Activated naive CD4-positive, alpha-beta T cell treated with anti-CD3 and anti-CD28 coated beads, Interleukin-2, amount 10 ng/mL, durations not matched to agents 7 days and 5 days (primary cell): ENCODE results near the gene HELZ.
"Not testable (repeated sequence)": the region's sequence is repeated elsewhere in the genome, so short reads cannot be mapped to it uniquely, and the experiment has no call there.

Source experiments
- CTCF ChIA-PET: fragments of 350-600 bp; sonication (Branson Sonifier 250); formaldehyde crosslinking; loops from one replicate; lab custom pipeline; 2021; ENCODE audit warnings: antibody characterized with exemption; lab: Charles Lee
- DNase-seq: peaks from one replicate; pipeline ENCODE4 v3.0.0-alpha.2; 2020
- H3K27ac Mint-ChIP-seq: one replicate; pipeline ENCODE4 v1.8.0; 2021; ENCODE audit warnings: mild to moderate bottlenecking, moderate library complexity, mixed read lengths
- H3K27me3 Mint-ChIP-seq: one replicate; pipeline ENCODE4 v1.8.0; 2021; ENCODE audit warnings: mild to moderate bottlenecking, mixed read lengths
- H3K36me3 Mint-ChIP-seq: one replicate; pipeline ENCODE4 v1.8.0; 2021; ENCODE audit warnings: mixed read lengths
- H3K4me1 Mint-ChIP-seq: one replicate; pipeline ENCODE4 v1.8.0; 2021; ENCODE audit warnings: mixed read lengths
- H3K4me3 Mint-ChIP-seq: one replicate; pipeline ENCODE4 v1.8.0; 2021; ENCODE audit warnings: mild to moderate bottlenecking, moderate library complexity, mixed read lengths
- H3K9me3 Mint-ChIP-seq: one replicate; pipeline ENCODE4 v1.8.0; 2021; ENCODE audit warnings: mixed read lengths

HELZ gene

DNA sequence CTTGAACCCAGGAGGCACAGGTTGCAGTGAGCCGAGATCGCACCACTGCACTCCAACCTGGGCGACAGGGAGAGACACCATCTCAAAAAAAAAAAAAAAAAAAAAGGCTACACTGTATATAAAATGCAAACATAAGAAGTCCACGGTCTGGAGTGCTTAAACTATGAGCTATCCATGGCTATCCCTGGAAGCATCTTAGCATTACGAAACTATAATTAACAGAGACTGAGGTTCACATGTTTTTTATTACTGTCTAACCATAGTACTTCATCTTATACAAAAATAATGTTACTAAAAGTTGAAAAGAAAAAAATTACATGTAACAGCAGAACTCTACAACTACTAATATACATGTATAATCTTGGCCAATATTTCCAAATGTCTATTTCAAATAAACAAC, 32.8 kb downstream of the HELZ start:
- Mint-ChIP-seq H3K36me3 (peaks cover 19% of the 10 kb centered on the region), H3K27ac (no peak overlapping the region), H3K4me3 (no peak overlapping the region), H3K27me3 (no peaks in the 10 kb centered on the region), H3K4me1 (peaks cover 10% of the 10 kb centered on the region), H3K9me3 (no peaks in the 10 kb centered on the region)
- CTCF ChIA-PET, result interaction anchor here (1.1 kb wide), 1 partner anchor 9 kb away, joined by 4 read pairs; no protein-coding TSS in a partner anchor
- no peak for DNase-seq

DNA sequence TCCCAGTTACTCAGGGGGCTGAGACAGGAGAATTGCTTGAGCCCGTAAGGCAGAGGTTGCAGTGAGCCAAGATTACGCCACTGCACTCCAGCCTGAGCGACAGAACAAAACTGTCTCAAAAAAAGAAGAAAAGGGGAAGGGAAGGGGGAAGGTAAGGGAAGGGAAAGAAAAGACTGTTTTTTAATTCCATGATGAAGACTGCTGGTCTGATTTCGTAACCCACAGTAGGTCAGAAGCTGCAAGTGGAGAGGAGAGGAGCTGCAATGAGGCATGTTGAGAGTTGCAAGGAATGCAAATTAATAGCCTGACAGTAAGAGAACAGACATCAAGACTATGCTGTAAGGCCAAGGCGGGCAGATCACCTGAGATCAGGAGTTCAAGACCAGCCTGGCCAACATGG, 33.3 kb downstream of the HELZ start:
- CTCF ChIA-PET, result no interaction called here
- Mint-ChIP-seq H3K36me3 (peaks cover 19% of the 10 kb centered on the region), H3K4me1 (peaks cover 10% of the 10 kb centered on the region), H3K27ac (no peak overlapping the region), H3K27me3 (no peaks in the 10 kb centered on the region), H3K4me3 (no peak overlapping the region), H3K9me3 (no peaks in the 10 kb centered on the region)
- DNase-seq, result no peak

DNA sequence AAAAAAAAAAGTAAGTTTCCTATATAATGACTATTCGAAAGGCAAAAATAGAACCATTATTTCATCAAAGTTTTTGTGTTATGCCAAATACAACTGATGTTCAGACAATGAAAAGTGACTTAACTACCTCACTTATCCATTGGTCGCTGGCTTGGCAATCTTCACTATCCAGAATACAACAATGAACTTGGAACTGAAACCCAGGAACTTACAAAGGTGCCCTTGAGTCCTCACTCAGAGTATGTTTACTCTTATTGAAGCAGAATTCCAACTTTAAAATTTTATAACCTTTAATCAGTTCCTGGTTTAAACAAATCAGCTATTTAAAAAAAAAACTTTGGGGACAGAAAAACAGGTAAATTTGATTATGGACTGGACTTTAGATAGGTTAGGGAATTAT, 34.1 kb downstream of the HELZ start:
- CTCF ChIA-PET, result no interaction called here
- DNase-seq, result no peak
- Mint-ChIP-seq H3K27me3 (no peaks in the 10 kb centered on the region), H3K4me3 (no peak overlapping the region), H3K36me3 (peaks cover 19% of the 10 kb centered on the region), H3K9me3 (no peaks in the 10 kb centered on the region), H3K27ac (no peak overlapping the region), H3K4me1 (peaks cover 10% of the 10 kb centered on the region)

DNA sequence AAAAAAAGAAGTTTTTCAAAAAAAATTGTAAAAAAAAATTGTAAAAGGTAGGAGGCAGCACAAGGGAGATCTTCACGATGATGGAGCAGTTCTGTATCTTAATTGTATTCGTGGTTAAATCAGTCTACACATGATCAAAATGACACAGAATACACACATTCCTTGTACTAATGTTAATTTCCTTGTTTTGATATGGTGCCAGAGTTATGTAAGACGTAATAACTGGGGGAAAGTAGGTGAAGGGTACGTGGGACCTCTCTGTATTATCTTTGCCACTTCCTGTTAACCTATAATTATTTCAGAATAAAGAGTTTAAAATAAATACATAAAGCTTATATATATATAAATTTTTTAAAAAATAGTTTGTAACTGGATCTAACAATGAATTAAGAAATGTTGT, 36.8 kb downstream of the HELZ start:
- no peak for DNase-seq
- Mint-ChIP-seq H3K27me3 (no peaks in the 10 kb centered on the region), H3K4me3 (no peak overlapping the region), H3K9me3 (no peaks in the 10 kb centered on the region), H3K4me1 (peaks cover 10% of the 10 kb centered on the region), H3K36me3 (peaks cover 16% of the 10 kb centered on the region), H3K27ac (no peak overlapping the region)
- CTCF ChIA-PET, result no interaction called here

DNA sequence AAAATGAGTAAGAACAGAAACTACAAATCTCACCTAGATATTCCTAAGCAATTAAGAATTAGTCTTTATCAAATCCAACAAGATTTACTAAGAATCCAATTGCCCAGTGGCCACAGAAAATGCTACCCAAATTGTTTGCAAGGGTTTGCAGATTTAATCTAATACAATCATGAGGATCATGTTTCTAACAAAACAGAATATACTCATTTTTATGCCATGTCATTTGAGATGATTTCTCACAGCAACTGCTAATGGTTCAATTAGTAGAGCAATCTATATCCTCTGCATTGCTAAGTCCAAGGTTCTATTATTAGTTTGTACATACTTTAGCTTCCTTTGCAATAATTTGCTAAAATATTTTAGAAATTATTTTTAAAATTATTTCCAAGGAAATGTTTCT, 41.2 kb downstream of the HELZ start:
- no peak overlapping the region for H3K27ac Mint-ChIP-seq
- H3K27me3 Mint-ChIP-seq, result no peaks in the 10 kb centered on the region
- H3K36me3 Mint-ChIP-seq, result peaks cover 31% of the 10 kb centered on the region
- CTCF ChIA-PET, result no interaction called here
- no peak overlapping the region for H3K4me3 Mint-ChIP-seq
- no peak for DNase-seq
- H3K4me1 Mint-ChIP-seq, result peaks cover 3% of the 10 kb centered on the region
- H3K9me3 Mint-ChIP-seq, result no peaks in the 10 kb centered on the region

DNA sequence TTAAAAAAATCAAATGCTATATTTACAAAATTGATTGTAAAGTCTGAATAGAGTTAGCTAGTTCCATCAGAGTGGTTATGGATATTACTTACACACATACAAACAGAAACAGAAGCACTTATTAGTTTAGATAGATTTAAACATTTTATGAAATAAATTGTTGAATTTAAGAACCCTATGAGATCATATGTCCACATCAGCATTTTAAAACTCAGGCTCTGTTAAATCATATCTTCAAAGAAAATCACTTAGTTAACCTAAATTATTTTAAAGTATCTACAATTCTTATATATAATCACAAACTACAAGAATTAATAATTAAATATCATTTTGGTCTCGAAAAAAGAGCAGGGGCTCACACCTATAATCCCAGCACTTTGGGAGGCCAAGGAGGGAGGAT, 42.5 kb downstream of the HELZ start:
- peaks cover 32% of the 10 kb centered on the region for H3K36me3 Mint-ChIP-seq
- H3K27ac Mint-ChIP-seq, result no peak overlapping the region
- no peaks in the 10 kb centered on the region for H3K27me3 Mint-ChIP-seq
- CTCF ChIA-PET, result interaction anchor here (0.9 to 1.4 kb wide), 2 partner anchors 9 to 18 kb away, joined by 3 read pairs; no protein-coding TSS in a partner anchor
- no peak for DNase-seq
- H3K4me1 Mint-ChIP-seq, result no peaks in the 10 kb centered on the region
- no peak overlapping the region for H3K4me3 Mint-ChIP-seq
- no peaks in the 10 kb centered on the region for H3K9me3 Mint-ChIP-seq

DNA sequence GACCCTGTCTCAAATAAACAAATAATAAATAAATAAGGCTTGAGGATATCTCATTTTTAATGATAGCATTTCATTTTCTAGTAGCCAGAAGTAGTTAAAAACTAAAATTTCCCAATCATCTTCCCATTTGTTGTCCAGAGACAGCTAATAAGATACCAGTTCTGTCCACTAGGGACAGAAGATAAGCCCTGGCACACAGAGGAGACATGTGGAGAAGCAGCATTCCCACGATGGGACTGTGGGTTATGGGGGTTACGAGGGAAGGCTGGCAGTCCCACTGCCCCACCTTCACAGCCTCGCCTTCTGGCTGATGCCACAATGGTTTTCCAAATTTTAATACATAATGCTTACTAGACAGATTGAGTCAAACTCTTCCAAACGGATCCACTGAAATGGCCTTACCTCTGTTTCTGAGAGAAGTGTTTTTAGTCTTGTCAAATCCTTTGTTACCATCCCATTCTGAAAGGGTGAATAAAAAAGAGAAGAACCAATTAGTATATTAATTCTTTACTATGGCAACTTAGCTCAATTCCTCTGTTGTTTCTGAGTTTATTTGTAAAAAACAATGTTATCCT, 44.2 kb downstream of the HELZ start:
- no peaks in the 10 kb centered on the region for H3K27me3 Mint-ChIP-seq
- no peaks in the 10 kb centered on the region for H3K9me3 Mint-ChIP-seq
- H3K36me3 Mint-ChIP-seq, result peaks cover 45% of the 10 kb centered on the region
- H3K4me3 Mint-ChIP-seq, result no peak overlapping the region
- no peak for DNase-seq
- H3K27ac Mint-ChIP-seq, result no peak overlapping the region
- H3K4me1 Mint-ChIP-seq, result peaks cover 3% of the 10 kb centered on the region
- CTCF ChIA-PET, result interaction anchor here (0.6 to 1.8 kb wide), 5 partner anchors 9 to 48 kb away, joined by 3 to 10 read pairs (median 3); no protein-coding TSS in a partner anchor

DNA sequence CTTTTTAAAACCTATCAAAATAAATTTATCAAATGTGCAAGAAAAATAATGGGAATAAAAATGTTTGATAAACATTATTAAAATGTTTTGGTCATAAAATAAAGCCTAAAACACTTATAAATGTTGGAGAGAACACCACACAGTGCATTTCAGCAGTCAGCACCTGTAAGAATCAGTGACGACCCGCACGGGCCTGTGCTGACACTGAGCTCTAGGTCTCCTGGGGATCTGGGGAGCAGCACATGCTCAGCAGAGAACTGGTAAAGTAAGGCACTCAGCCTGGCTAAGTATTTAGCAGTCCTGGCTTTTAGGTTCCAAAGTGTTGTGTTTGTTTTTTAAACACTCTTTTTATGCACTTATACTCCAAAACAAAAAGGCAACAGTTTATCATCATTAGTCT, 46.9 kb downstream of the HELZ start:
- Mint-ChIP-seq H3K4me3 (no peak overlapping the region), H3K27ac (no peak overlapping the region), H3K27me3 (no peaks in the 10 kb centered on the region), H3K9me3 (no peaks in the 10 kb centered on the region), H3K36me3 (peaks cover 52% of the 10 kb centered on the region), H3K4me1 (peaks cover 5% of the 10 kb centered on the region)
- CTCF ChIA-PET, result interaction anchor here (1.8 kb wide), 1 partner anchor 93 kb away, joined by 5 read pairs; no protein-coding TSS in a partner anchor
- no peak for DNase-seq

DNA sequence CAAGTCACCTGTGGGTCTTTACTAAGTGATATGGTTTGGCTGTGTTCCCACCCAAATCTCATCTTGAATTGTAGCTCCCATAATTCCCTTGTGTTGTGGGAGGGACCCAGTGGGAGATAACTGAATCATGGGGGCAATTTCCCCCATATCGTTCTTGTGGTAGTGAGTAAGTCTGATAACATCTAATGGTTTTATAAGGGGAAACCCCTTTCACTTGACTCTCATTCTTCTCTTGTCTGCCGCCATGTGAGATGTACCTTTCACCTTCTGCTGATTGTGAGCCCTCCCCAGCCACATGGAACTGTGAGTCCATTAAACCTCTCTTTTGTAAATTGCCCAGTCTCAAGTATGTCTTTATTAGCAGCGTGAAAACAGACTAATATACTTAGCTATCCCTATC, 48.0 kb downstream of the HELZ start:
- H3K27me3 Mint-ChIP-seq, H3K4me1 Mint-ChIP-seq, DNase-seq, H3K9me3 Mint-ChIP-seq, H3K4me3 Mint-ChIP-seq, CTCF ChIA-PET, H3K27ac Mint-ChIP-seq: not testable (repeated sequence)
- peaks cover 48% of the 10 kb centered on the region for H3K36me3 Mint-ChIP-seq

DNA sequence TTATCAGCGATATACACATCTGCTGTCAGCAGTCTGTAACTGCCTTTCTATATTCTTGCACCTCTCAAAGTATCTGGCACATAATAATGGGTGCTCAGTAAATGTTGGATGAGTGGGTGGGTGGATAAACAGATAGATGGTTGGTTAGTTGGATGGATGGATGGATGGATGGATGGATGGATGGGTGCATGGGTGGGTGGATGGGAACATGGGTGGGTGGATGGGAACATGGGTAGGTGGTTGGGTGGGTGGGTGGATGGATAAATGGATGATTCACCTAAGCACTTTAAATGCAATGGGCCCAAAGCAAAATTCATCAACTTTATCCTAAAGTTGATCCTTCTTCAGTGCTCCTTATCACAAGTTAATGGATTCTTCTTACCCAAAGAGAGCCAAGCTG, 48.6 kb downstream of the HELZ start:
- DNase-seq, result no peak
- no peaks in the 10 kb centered on the region for H3K9me3 Mint-ChIP-seq
- no peaks in the 10 kb centered on the region for H3K27me3 Mint-ChIP-seq
- no peak overlapping the region for H3K4me3 Mint-ChIP-seq
- CTCF ChIA-PET, result no interaction called here
- H3K36me3 Mint-ChIP-seq, result peaks cover 46% of the 10 kb centered on the region
- H3K4me1 Mint-ChIP-seq, result peaks cover 8% of the 10 kb centered on the region
- H3K27ac Mint-ChIP-seq, result no peak overlapping the region

DNA sequence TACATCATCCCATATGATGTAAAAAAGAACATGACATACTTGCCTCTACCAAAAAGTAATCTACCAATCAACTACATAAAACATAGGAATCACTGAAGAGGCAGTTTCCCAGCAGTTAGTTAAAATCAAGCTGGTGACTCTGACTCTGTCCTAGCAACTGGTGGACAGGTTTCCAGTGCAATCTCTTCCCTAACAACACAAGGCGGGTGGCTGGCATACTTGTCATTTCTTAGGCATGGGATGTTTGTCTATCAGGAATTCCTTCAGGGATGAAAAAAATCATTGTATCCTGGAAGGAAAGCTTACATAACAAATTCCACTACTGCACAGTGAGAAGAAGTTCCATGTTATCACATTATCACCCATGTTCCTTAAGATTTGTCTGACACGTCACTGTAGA, 50.9 kb downstream of the HELZ start:
- H3K4me3 Mint-ChIP-seq, result no peak overlapping the region
- peaks cover 38% of the 10 kb centered on the region for H3K36me3 Mint-ChIP-seq
- H3K27me3 Mint-ChIP-seq, result no peaks in the 10 kb centered on the region
- no peak for DNase-seq
- peaks cover 8% of the 10 kb centered on the region for H3K4me1 Mint-ChIP-seq
- no peak overlapping the region for H3K27ac Mint-ChIP-seq
- CTCF ChIA-PET, result interaction anchor here (1.2 kb wide), 1 partner anchor 8 kb away, joined by 3 read pairs; no protein-coding TSS in a partner anchor
- H3K9me3 Mint-ChIP-seq, result no peaks in the 10 kb centered on the region

DNA sequence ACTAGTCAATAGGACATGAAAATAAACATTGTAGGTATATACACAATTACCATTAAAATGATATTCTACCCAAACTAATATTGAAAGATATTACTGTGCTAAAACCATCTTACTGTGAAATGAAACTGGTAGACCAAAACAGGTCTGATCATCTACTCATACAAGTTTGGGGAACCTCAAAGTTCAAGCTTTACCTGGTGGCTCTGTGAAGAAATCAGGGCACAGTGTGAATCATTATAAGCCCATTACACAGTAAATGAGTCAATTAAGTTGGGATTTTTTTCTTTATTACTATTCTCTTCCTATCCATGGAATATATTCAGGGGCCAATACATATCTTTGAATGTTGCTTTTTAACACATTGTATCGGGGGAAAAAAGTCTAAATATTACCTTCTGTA, 57.1 kb downstream of the HELZ start:
- DNase-seq, result no peak
- H3K27ac Mint-ChIP-seq, result no peak overlapping the region
- no peak overlapping the region for H3K4me3 Mint-ChIP-seq
- peaks cover 3% of the 10 kb centered on the region for H3K4me1 Mint-ChIP-seq
- CTCF ChIA-PET, result interaction anchor here (2.2 kb wide), 1 partner anchor 13 kb away, joined by 6 read pairs; no protein-coding TSS in a partner anchor
- peaks cover 22% of the 10 kb centered on the region for H3K36me3 Mint-ChIP-seq
- H3K9me3 Mint-ChIP-seq, result no peaks in the 10 kb centered on the region
- no peaks in the 10 kb centered on the region for H3K27me3 Mint-ChIP-seq

DNA sequence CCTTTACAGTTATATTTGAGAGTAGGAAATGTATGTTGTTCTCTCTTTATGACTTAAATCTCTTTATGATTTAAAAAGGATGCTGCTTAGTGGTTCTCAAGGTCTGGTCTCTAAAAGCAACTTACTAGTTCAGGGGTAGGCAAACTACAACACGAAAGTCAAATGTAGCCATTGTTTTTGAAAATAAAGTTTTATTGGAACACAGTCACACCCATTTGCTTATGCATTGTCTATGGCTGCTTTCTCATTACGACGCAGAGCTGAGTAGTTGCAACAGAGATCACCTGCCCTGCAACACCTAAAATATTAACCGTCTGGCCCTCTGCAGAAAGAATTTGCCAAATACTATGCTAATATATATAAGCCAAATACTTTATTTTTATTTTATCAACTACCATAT, 58.2 kb downstream of the HELZ start:
- Mint-ChIP-seq H3K27ac (no peak overlapping the region), H3K4me1 (no peaks in the 10 kb centered on the region), H3K9me3 (no peaks in the 10 kb centered on the region), H3K27me3 (no peaks in the 10 kb centered on the region), H3K36me3 (peaks cover 20% of the 10 kb centered on the region), H3K4me3 (no peak overlapping the region)
- DNase-seq, result no peak
- CTCF ChIA-PET, result interaction anchor here (0.6 to 2.2 kb wide), 2 partner anchors 14 to 22 kb away, joined by 3 to 6 read pairs; no protein-coding TSS in a partner anchor

DNA sequence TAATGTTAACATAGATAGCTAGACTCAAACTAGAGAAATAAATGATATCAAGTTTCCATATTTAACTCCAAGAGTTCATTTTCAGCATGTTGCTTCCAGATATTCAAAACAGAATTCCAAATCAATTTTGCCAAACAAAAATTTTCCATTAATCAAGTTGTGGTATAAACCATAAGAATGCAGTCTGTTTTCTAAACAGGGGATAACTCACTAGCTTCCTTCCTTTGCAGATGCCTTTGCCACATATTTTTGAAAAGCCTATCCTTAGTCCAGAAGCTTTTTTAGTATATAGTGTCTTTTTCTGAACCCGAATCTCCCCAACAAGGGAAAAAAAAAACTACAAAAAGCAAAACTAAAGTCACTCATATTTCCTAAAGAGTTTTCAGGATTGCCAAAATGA, 61.5 kb downstream of the HELZ start:
- peaks cover 16% of the 10 kb centered on the region for H3K36me3 Mint-ChIP-seq
- CTCF ChIA-PET, result no interaction called here

DNA sequence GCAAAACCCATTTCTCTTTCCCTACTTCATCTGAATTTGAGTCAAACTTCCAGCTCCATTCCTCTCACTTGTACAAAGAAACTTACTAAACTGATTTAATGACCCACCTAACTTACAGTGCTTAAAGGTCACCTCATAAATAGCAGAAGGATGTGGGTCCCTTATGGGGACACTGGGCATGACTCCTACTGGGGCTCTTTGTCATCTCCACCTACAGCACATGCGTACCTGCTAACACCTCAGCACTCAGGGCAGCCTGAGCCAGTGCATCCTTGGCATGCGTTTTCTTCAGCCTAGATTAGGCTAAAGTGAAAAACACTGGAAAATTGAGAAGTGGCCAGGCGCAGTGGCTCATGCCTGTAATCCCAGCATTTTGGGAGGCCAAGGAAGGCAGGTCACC, 63.2 kb downstream of the HELZ start:
- Mint-ChIP-seq H3K9me3 (no peaks in the 10 kb centered on the region), H3K36me3 (peaks cover 19% of the 10 kb centered on the region), H3K4me1 (no peaks in the 10 kb centered on the region), H3K4me3 (no peak overlapping the region), H3K27me3 (no peaks in the 10 kb centered on the region), H3K27ac (no peak overlapping the region)
- no peak for DNase-seq
- CTCF ChIA-PET, result no interaction called here

More for the DNA sequence above, 61.5 kb downstream of the HELZ start:
- Mint-ChIP-seq H3K9me3 (no peaks in the 10 kb centered on the region), H3K4me3 (no peak overlapping the region), H3K4me1 (no peaks in the 10 kb centered on the region), H3K27ac (no peak overlapping the region), H3K27me3 (no peaks in the 10 kb centered on the region)
- no peak for DNase-seq
